H1 (cell line): ENCODE results near the gene PRKAR1B.

Experiments
- GTF2F1 ChIP-seq: IDR thresholded peaks from 2 replicates; pipeline ENCODE4 v1.6.1; 2012; ENCODE audit warnings: low read depth, low read length, improper control_type of control experiment, borderline replicate concordance
- JUND ChIP-seq: IDR thresholded peaks from 2 replicates; pipeline ENCODE4 v1.6.1; 2011; ENCODE audit warnings: mild to moderate bottlenecking, improper control_type of control experiment, low read length
- KDM1A ChIP-seq: fragments of 200-600, 300-600 bp; sonication (generic); IDR thresholded peaks from 2 replicates; pipeline ENCODE4 v1.7.1; 2016; ENCODE audit warnings: mild to moderate bottlenecking, low read length, borderline replicate concordance
- POLR2AphosphoS5 ChIP-seq: IDR thresholded peaks from 2 replicates; pipeline ENCODE4 v1.6.1; 2011; ENCODE audit warnings: low read depth, low read length
- POU5F1 ChIP-seq: IDR thresholded peaks from 2 replicates; pipeline ENCODE4 v1.6.1; 2011; ENCODE audit warnings: low read depth, mild to moderate bottlenecking, low read length, moderate library complexity
- RXRA ChIP-seq: IDR thresholded peaks from 2 replicates; pipeline ENCODE4 v1.6.1; 2011; ENCODE audit warnings: low read depth, mild to moderate bottlenecking, low read length, moderate library complexity; ENCODE audit not compliant: insufficient read depth
- SAP30 ChIP-seq: fragments of 300-600 bp; sonication (generic); IDR thresholded peaks from 2 replicates; pipeline ENCODE4 v1.7.1; 2012; ENCODE audit warnings: low read length, moderate library complexity, mild to moderate bottlenecking, inconsistent platforms; ENCODE audit not compliant: insufficient read depth, insufficient replicate concordance
- SP1 ChIP-seq: IDR thresholded peaks from 2 replicates; pipeline ENCODE4 v1.6.1; 2011; ENCODE audit warnings: low read depth, low read length
- SUZ12 ChIP-seq: fragments of 200-600 bp; sonication (generic); IDR thresholded peaks from 2 replicates; pipeline ENCODE4 v1.6.1; 2012; ENCODE audit warnings: mild to moderate bottlenecking, inconsistent platforms, low read length, moderate library complexity, mixed read lengths
- TAF1 ChIP-seq: IDR thresholded peaks from 2 replicates; pipeline ENCODE4 v1.6.1; 2011; ENCODE audit warnings: mild to moderate bottlenecking, low read depth, low read length
- YY1 ChIP-seq: IDR thresholded peaks from 2 replicates; pipeline ENCODE4 v1.6.1; 2011; ENCODE audit warnings: low read depth, mild to moderate bottlenecking, low read length
- TF ChIP-seq, protein P1 (sequence below), 3 experiments: IDR thresholded peaks; 1 replicate in 2 of 3; 2 replicates in 1 of 3; pipeline versions ENCODE4 v1.5.1 to v1.6.1; 2011; ENCODE audit warnings: low read length in 3 of 3, mild to moderate bottlenecking in 3 of 3, inconsistent platforms in 2 of 3, low read depth in 1 of 3, moderate library complexity in 1 of 3; ENCODE audit not compliant: insufficient read depth in 1 of 3; ENCODE audit errors: control extremely low read depth in 1 of 3
- TF ChIP-seq, protein P2 (sequence below): IDR thresholded peaks from 2 replicates; pipeline ENCODE4 v1.6.1; 2012; ENCODE audit warnings: inconsistent platforms
- TF ChIP-seq, protein P3 (sequence below): IDR thresholded peaks from 2 replicates; pipeline ENCODE4 v1.6.1; 2012; ENCODE audit warnings: low read length, inconsistent platforms

DNA sequence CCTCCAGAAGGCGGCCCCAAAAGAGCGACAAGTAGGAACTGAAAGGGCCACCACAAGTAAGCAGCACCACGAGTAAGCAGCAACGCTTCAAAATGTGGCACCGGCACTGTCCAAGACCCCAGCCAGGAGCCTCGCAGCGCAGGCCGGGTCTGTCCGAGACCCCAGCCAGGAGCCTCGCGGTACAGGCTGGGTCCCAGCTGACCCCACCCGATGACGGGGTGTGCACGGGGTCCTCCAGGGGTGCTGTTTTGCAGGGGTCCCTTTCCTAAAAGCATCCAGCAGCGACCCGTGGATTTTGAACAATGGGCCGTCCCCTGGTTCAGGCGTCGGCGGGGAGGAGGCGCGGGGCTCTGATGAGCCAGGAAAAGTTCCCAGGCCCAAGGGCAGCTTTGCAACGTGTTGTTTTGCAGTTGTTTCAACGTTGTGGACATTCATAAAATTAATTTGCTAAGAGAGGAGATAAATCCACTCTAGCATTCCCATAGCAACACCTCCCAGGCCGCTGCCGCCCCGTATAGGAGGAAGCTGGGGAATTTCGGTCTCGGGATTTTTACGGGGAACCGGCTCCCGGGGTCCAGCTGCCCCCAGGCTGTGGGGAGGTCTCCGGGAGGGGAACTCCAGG, 155.9 kb downstream of the PRKAR1B start:
- TF ChIP-seq KDM1A (no peak), POU5F1 (no peak), RXRA (no peak), SUZ12 (no peak), YY1 (no peak), JUND (no peak), TAF1 (no peak), POLR2AphosphoS5 (no peak), SP1 (no peak), SAP30 (no peak), GTF2F1 (no peak)
- TF ChIP-seq, protein P1, sequence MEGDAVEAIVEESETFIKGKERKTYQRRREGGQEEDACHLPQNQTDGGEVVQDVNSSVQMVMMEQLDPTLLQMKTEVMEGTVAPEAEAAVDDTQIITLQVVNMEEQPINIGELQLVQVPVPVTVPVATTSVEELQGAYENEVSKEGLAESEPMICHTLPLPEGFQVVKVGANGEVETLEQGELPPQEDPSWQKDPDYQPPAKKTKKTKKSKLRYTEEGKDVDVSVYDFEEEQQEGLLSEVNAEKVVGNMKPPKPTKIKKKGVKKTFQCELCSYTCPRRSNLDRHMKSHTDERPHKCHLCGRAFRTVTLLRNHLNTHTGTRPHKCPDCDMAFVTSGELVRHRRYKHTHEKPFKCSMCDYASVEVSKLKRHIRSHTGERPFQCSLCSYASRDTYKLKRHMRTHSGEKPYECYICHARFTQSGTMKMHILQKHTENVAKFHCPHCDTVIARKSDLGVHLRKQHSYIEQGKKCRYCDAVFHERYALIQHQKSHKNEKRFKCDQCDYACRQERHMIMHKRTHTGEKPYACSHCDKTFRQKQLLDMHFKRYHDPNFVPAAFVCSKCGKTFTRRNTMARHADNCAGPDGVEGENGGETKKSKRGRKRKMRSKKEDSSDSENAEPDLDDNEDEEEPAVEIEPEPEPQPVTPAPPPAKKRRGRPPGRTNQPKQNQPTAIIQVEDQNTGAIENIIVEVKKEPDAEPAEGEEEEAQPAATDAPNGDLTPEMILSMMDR (IDR thresholded peaks at IDR 0.05; ENCODE audit: control extremely low read depth in 1 of 3, insufficient read depth in 1 of 3, low read depth in 1 of 3, low read length in 3 of 3): no peak
- TF ChIP-seq, protein P2, sequence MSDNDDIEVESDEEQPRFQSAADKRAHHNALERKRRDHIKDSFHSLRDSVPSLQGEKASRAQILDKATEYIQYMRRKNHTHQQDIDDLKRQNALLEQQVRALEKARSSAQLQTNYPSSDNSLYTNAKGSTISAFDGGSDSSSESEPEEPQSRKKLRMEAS: no peak
- TF ChIP-seq, protein P3, sequence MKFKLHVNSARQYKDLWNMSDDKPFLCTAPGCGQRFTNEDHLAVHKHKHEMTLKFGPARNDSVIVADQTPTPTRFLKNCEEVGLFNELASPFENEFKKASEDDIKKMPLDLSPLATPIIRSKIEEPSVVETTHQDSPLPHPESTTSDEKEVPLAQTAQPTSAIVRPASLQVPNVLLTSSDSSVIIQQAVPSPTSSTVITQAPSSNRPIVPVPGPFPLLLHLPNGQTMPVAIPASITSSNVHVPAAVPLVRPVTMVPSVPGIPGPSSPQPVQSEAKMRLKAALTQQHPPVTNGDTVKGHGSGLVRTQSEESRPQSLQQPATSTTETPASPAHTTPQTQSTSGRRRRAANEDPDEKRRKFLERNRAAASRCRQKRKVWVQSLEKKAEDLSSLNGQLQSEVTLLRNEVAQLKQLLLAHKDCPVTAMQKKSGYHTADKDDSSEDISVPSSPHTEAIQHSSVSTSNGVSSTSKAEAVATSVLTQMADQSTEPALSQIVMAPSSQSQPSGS: no peak
